NCI-H82 treated with DMSO at 0.1 percent for 48 hours (cell line): Measurements from ENCODE around the gene PPT1.

Experiments
- DNase-seq: peaks from one replicate; lab custom pipeline; 2025; ENCODE audit not compliant: unreplicated experiment; lab: John Stamatoyannopoulos, UW

PPT1 gene

GRCh38 chr1:40092706-40093639 lies 4.1 kb downstream of the PPT1 start:
- DNase-seq, result no peak

DNA sequence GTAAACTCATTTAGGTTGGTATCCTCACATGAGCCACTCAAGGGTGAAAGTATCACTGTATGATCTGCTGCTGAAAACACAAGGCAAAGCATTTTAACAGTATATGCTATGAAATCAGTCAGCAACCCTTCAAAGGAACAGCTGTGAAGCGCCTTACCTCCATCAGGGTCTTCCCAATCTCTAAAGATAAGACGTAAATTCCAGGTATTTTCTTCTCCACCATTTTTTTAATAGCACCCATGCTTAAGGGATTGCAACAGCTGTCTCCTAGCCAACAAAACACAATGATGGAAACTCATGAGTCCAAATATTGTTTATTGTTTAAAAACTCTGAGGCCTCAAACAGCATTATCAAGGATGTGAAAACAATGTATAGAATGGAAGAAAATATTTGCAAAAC lies 4.8 kb downstream of the PPT1 start:
- no peak for DNase-seq

GRCh38 chr1:40090652-40091355 lies 6.2 kb downstream of the PPT1 start:
- no peak for DNase-seq

DNA sequence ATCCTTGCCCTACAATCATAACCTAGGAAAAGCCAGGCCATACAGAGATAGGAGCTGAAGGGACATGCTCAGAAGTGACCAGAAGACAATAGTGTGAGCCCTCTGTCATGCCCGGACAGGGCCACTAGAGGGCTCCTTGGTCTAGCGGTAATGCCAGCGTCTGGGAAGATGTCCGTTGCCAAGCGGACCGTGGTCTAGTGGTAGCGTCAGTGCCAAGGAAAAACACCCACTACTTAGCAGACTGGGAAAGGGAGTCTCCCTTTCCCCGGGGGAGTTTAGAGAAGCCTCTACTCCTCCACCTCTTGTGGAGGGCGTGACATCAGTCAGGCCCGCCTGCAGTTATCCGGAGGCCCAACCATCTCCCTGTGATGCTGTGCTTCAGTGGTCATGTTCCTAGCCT lies 12.3 kb downstream of the PPT1 start:
- DNase-seq, result peak; percentile 18

DNA sequence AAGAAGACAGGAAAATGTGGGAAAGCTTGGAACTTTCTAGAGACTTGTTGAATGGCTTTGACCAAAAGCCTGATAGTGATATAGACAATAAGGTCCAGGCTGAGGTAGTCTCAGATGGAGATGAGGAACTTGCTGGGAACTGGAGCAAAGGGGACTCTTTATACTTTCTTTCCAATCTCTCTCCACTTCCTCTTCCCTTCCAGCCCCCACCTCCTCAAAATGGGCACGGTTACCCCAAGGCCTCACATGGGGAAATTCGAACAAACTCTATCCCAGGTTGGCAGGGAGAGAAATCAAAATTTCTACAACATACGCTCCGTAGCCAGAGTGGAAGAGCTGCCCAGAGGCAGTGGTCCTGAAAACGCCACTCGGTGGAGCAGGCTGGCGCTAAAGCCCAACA lies 15.2 kb downstream of the PPT1 start:
- no peak for DNase-seq

- DNase-seq, result no peak
These were observed 17.2 kb downstream of the PPT1 start for GRCh38 chr1:40079774-40080400.

DNA sequence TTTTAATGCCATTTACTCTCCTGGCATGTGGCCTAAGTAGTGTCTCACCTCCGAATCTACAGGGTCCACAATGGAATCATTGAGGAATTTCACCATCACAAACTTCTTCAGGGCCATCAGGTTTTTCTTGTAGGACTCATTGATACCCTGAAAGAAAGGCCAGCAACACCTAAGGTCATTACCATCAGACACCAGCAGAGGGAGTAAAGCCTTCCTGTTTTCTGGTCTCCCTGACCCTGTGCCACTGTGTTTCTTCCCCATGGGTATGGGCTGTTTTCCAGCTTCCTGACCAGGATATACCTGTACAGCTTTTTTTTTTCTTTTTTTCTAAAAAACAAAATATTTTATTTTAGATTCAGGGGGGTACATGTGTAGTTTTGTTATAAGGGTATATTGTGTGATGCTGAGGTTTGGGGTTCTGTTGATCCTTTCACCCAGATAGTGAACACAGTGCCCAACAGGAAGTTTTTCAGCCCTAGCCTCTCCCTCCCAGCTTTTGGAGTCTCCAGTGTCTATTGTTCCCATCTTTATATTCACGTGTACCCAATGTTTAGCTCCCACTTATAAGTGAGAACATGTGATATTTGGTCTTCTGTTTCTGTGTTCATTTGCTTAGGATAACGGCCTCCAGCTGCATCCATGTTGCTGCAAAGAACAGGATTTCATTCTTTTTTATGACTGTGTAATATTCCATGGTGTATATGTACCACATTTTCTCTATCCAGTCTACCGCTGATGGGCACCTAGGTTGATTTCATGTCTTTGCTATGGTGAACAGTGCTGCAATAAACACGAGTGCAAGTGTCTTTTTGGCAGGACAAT lies 18.3 kb downstream of the PPT1 start:
- peak; percentile 42 for DNase-seq

DNA sequence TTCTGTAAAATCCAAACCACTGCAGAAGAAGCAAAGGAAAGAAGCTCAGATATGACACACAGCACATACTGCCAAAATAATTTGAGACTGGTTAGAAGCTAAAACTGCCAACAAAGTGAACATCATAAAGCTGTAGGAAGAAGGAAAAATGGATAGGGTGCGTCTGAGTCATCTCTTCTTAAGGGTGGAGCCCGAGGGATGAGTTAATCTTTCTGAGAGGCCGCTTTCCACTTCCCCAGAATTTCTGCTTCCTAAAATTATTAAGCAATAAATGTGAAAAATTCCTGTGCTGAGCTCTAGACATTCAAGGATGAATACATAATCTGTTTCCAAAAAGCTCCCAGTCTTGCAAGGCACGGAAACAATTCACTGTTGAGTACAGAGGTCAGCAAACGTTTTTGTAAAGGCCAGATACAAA lies 20.1 kb downstream of the PPT1 start:
- no peak for DNase-seq

DNA sequence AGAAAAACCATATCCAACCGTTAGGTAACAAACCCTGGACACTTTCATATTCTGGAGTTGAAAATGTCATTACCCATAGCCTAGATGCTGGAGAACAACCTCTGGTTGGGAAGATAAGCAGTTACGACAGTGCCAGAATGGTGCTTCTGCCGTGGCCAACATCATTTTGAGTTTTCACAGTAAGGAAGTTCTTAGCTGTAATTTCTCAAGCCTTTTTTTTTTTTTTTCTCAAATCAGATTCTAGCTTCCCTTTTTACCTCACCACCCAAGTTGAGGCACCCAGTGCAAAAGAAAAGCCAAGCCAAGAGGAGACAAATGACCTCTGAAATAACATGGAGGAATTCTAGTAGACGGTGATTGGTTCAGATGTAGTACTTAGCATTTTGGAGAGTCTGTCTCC lies 21.8 kb downstream of the PPT1 start:
- DNase-seq, result no peak

DNA sequence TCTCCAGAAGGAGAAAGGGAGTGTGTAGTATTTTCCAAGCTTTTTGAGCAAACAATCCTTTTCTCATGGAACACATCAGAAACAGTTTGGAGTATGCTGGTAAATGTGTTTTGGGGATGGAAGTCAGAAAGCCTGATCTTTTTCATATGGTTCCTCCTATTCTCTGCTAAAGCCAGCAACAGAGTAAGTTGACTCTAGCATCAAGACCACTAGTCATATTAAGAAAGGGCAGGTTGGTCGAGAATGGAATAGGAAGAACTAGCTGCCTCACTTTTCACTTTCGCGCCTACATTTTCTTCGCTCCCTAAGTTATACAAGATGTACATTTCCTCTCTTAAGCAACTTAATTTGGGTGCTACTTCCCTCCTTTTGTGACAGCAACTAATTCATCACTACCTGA lies 24.0 kb downstream of the PPT1 start:
- DNase-seq, result no peak

DNA sequence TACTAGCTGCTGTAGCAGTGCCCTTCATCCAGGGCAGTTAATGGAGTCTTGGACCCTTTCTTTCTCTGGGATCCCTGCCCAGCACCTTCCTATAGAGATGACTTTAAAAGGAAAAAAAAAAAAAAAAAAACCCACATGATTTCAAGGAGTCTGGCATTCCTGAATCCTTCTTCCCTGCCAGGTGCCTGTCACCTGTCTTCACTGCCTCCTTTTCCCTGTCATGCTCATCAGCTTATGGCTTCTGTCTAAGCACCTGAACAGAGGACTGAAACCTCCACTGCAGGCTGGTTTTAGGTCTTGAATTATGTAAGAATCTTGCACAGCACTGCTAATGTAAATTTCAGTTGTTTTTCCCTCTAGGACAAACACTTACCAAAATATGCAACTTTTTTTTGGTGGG lies 24.9 kb downstream of the PPT1 start:
- DNase-seq, result no peak

GRCh38 chr1:40067851-40068250 lies 29.2 kb downstream of the PPT1 start:
- no peak for DNase-seq

DNA sequence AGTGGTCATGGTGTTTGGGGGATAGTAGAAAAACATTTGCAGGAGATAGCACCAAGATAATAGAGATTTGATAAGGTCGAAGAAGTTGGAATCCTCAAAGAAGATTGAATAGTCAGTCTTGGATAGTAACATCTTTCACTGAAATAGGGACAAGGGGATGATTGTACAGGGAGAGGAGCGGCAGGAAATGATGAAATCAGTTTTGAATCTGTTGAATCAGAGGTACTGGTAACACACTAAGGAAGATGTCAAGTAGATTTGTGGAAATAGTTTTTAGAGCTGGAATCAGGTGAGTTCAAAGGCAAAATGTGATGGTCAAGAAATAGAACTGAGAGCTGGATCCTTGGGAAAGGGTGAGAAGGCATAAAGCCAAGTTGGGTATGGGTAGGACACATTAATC lies 30.0 kb downstream of the PPT1 start:
- no peak for DNase-seq

- DNase-seq, result no peak
These were observed 32.1 kb downstream of the PPT1 start for GRCh38 chr1:40064797-40065499.

- DNase-seq, result no peak
These were observed 36.9 kb downstream of the PPT1 start for GRCh38 chr1:40059960-40060750.

- DNase-seq, result no peak
These were observed 37.6 kb downstream of the PPT1 start for GRCh38 chr1:40059338-40059959.

- no peak for DNase-seq
These were observed 38.4 kb downstream of the PPT1 start for GRCh38 chr1:40058453-40059337.

DNA sequence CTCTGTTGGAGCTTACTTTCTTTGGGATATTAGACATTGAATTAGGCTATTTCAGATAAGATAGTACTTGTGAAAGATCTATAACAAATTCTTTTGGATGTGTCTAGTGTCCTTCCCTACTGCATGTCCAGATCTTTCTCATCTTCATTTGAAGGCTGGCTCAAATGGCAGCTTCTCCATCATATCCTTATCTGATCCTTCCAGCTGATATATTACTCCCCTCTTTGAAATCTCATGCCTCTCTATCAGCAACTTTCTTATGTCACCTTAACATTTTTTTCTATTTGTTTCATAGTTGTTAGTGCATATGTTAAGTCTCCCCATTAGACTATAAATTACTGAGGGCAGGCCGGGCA lies 39.0 kb downstream of the PPT1 start:
- no peak for DNase-seq
